ENCODE measurements around the gene RORB. TPM values are rescaled to one million over a fixed set of nuclear protein-coding genes. Genes with fewer than 3 reads are reported as not detected.

Gene RORB
- total RNA-seq, 3 donors from 2014 or later, result 0.19 to 0.66 TPM; not detected in 1

- no peak for DNase-seq
Observed at GRCh38 chr9:74501570-74501969, 4.4 kb downstream of the RORB start.

GRCh38 chr9:74503219-74503618 is 6.1 kb downstream of the RORB start:
- no peak for DNase-seq
- no peaks in the 10 kb centered on the region for H3K4me1 ChIP-seq (ENCODE audit: low read depth)
- H3K4me3 ChIP-seq, result no peak overlapping the region
- H3K36me3 ChIP-seq (ENCODE audit: low read depth), result no peaks in the 10 kb centered on the region
- no peak for TF ChIP-seq CTCF (IDR thresholded peaks at IDR 0.05)
- ATAC-seq, result no peak
- intact Hi-C loops (cut with DNase I, micrococcal nuclease), result no loop called here
- H3K9me3 ChIP-seq, result no peaks in the 10 kb centered on the region

More at GRCh38 chr9:74501570-74501969, 4.4 kb downstream of the RORB start:
- intact Hi-C loops (cut with DNase I, micrococcal nuclease), result no loop called here
- Histone ChIP-seq H3K9me3 (no peaks in the 10 kb centered on the region), H3K4me3 (no peak overlapping the region), H3K4me1 (ENCODE audit: low read depth) (no peaks in the 10 kb centered on the region), H3K36me3 (ENCODE audit: low read depth) (no peaks in the 10 kb centered on the region)
- ATAC-seq, result no peak
- no peak for TF ChIP-seq CTCF (IDR thresholded peaks at IDR 0.05)

GRCh38 chr9:74503666-74504065 is 6.5 kb downstream of the RORB start:
- TF ChIP-seq CTCF (IDR thresholded peaks at IDR 0.05), result no peak
- Histone ChIP-seq H3K9me3 (no peaks in the 10 kb centered on the region), H3K4me3 (no peak overlapping the region), H3K36me3 (ENCODE audit: low read depth) (no peaks in the 10 kb centered on the region), H3K4me1 (ENCODE audit: low read depth) (no peaks in the 10 kb centered on the region)
- ATAC-seq (no peak), DNase-seq (no peak)
- intact Hi-C loops (cut with DNase I, micrococcal nuclease), result no loop called here

GRCh38 chr9:74511333-74511732 is 14.2 kb downstream of the RORB start:
- no peaks in the 10 kb centered on the region for H3K36me3 ChIP-seq (ENCODE audit: low read depth)
- no peak for TF ChIP-seq CTCF (IDR thresholded peaks at IDR 0.05)
- no peaks in the 10 kb centered on the region for H3K4me1 ChIP-seq (ENCODE audit: low read depth)
- ATAC-seq, result no peak
- H3K4me3 ChIP-seq, result no peak overlapping the region
- intact Hi-C loops (cut with DNase I, micrococcal nuclease), result no loop called here
- DNase-seq, result no peak
- no peaks in the 10 kb centered on the region for H3K9me3 ChIP-seq

- no peak for TF ChIP-seq CTCF (IDR thresholded peaks at IDR 0.05)
- intact Hi-C loops (cut with DNase I, micrococcal nuclease), result no loop called here
- ATAC-seq (no peak), DNase-seq (no peak)
- H3K4me1 ChIP-seq (ENCODE audit: low read depth), result no peaks in the 10 kb centered on the region
- H3K9me3 ChIP-seq, result no peaks in the 10 kb centered on the region
- H3K4me3 ChIP-seq, result no peak overlapping the region
- no peaks in the 10 kb centered on the region for H3K36me3 ChIP-seq (ENCODE audit: low read depth)
Observed at GRCh38 chr9:74512416-74512815, 15.3 kb downstream of the RORB start.

- H3K4me1 ChIP-seq (ENCODE audit: low read depth), result no peaks in the 10 kb centered on the region
- H3K4me3 ChIP-seq, result no peak overlapping the region
- intact Hi-C loops (cut with DNase I, micrococcal nuclease), result no loop called here
- DNase-seq (no peak), ATAC-seq (no peak)
- TF ChIP-seq CTCF (IDR thresholded peaks at IDR 0.05), result no peak
- no peaks in the 10 kb centered on the region for H3K9me3 ChIP-seq
- H3K36me3 ChIP-seq (ENCODE audit: low read depth), result no peaks in the 10 kb centered on the region
Observed at GRCh38 chr9:74513221-74513620, 16.1 kb downstream of the RORB start.

Data from mucosa of descending colon (tissue), 3 donors.